IPS-11a (cell line): ENCODE measurements around the gene CYREN.
"Not testable (repeated sequence)": the region's sequence is repeated elsewhere in the genome, so short reads cannot be mapped to it uniquely, and the experiment has no call there.

ENCODE experiments used
- H3K4me3 ChIP-seq: one replicate; pipeline ENCODE4 v1.5.1; 2013; ENCODE audit warnings: low read depth, low read length, control low read depth

Gene CYREN

DNA sequence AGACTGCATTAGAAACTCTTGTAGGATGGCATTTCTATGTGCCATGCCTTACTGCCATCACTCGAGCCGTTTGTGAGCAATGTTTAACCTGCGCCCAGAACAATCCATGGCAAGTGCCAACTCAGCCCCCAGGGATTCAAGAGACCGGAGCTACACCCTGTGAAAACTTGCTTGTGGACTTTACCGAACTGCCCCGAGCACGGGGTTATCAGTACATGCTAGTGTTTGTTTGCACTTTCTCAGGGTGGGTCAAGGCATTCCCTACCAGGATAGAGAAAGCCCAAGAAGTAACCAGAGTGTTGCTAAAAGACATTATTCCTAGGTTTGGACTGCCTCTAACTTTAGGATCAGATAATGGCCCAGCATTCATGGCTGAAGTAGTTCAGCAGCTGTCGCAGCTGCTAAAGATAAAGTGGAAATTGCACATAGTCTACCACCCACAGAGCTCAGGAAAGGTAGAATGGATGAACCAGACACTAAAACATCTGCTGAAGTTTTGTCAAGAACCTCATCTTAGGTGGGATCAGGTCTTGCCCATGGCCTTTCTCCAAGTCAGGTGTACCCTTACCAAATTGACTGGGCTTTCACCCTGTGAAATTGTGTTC, 8.9 kb upstream of the CYREN start:
- H3K4me3 ChIP-seq: no peak overlapping the region

GRCh38 chr7:135178364-135178763, 7.9 kb upstream of the CYREN start:
- H3K4me3 ChIP-seq: no peak overlapping the region

- no peak overlapping the region for H3K4me3 ChIP-seq
Measured at GRCh38 chr7:135177028-135177696, 6.7 kb upstream of the CYREN start.

DNA sequence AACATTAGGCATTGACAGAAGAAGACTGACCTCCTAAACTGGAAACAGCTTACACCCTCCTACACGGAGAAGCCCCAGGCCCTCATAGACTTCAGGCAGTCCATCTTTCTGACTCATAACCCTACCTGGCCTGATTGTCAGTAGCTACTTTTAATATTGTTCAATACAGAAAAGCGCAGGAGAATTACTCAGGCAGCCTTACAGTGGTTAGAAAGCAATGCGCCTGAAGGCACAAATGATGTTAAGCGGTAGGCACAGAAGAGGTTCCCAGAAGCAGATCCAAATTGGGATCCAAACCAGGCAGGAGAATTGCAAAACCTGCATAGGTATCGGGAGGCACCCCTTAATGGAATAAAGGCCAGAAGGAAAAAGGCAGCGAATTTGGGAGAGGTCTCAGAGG, 5.4 kb upstream of the CYREN start:
- no peak overlapping the region for H3K4me3 ChIP-seq

- H3K4me3 ChIP-seq: no peak overlapping the region
Measured at GRCh38 chr7:135174941-135175340, 4.4 kb upstream of the CYREN start.

DNA sequence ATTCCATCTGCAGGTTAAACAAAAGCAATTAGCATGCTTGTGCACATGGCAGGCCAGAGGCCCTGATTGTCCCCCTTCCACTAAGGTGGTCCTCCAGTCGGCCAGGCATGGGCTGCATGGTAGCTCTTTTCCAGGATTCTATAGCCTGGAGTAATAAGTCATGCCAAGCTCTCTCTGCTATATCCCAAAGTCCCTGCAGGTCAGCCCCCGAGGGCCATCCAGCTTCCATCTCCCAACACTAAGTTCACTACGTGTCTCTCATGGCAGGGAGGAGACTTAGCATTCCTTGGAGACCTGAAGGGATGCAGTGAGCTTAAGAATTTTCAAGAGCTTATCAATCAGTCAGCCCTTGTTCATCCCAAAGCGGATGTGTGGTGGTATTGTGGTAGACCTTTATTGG, 3.4 kb upstream of the CYREN start:
- not testable (repeated sequence) for H3K4me3 ChIP-seq

- not testable (repeated sequence) for H3K4me3 ChIP-seq
Measured at GRCh38 chr7:135171581-135172291, 1.2 kb upstream of the CYREN start.

DNA sequence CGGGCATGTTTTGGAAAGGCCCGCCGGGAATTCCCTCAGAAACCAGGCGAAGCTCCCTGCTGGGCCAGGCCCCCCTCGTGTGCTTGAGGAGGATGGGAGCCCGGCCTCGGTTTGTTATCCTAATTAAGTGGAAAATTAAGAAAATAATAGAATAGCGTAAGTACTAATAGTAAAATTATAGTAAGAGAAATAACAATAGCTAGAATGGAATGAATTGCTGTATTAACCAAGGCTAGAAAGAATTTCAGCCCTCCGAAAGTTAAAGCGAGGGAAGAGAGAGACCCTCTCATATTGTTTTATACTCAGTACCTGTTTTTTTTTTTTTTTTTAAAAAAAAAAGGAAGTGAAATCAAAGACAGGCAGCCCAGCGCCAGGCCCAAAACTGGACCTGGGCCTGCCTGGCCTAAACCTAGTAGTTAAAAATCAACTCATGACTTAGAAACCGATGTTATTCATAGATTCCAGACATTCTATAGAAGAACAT, 533 bp upstream of the CYREN start:
- H3K4me3 ChIP-seq: peak overlapping the region; percentile 13

DNA sequence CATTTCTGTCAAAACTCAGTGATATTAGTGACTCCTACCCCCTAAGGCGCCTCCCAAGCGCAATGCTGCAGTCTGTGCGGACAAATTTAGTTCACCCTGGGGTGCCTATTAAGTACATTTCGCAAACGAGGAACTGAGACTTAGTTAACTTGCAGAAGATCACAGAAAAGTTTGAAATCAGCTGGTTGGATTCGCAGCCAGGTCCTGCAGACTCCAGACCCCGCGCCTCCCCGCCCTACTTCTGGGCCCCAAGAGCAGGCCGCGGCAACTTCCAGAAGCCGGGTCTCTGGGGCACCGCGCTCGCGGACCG, 588 bp downstream of the CYREN start:
- peak overlapping the region; percentile 83 for H3K4me3 ChIP-seq

- H3K4me3 ChIP-seq: peak overlapping the region; percentile 83
Measured at GRCh38 chr7:135169141-135169963, 1.2 kb downstream of the CYREN start.

DNA sequence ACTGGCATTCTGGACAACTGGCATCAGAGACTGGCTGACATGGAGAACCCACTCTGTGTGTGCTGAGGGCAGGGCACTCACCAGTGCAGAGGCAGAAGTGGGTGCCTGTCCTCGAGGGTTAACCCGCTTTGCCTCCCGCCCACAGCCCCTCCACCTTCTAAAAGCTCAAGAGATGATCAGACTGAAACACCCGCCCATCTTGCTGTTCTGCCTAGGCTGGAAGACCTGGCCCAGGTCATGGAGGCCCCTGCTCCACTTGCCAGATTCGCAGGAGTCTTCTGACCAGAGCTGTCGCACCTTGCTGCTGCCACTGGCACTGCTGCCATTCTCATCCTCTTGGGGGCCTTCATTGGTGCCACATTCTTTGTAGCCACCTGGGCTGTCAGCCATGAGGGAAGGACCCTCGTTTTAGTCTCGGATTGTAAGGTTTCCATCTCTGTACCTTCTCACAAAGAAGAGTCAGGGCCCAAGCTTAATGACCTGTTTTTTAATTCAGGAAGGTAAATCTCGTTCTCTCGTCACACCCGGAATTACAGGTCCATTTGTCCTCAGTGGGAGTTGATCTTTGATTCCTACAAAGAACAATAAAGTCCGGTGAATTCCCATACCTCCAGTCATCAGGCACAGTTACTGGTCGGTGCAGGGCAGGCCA, 1.9 kb downstream of the CYREN start:
- no peak overlapping the region for H3K4me3 ChIP-seq

GRCh38 chr7:135168001-135168400, 2.5 kb downstream of the CYREN start:
- no peak overlapping the region for H3K4me3 ChIP-seq

DNA sequence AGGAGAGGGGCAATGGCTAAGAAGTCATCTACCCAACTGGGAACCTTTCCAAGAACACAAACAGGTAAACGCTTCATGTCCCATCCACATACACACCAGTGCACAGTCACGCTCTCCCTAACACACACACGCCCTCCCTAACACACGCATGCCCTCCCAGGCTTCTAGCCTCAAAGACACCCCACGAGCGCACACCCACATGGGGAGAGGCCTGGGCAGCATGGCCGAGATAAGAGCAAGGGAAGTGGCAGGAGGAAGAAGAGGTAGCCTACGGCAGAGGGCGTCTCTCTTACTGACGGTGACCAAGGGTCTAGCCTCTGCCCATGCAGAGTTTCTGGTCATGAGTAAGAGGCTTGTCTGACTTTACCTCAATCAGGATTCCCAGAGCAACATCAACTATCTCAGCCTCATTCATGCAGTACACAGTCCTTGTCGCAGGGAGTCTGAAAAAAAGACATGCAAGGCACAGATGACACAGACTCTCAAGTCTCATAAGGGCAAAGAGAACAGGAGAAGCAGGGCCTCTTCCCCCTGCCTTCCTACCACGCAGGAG, 3.1 kb downstream of the CYREN start:
- no peak overlapping the region for H3K4me3 ChIP-seq

GRCh38 chr7:135166338-135166990, 4.0 kb downstream of the CYREN start:
- no peak overlapping the region for H3K4me3 ChIP-seq

- no peak overlapping the region for H3K4me3 ChIP-seq
Measured at GRCh38 chr7:135165862-135166261, 4.6 kb downstream of the CYREN start.

GRCh38 chr7:135164357-135165061, 6.0 kb downstream of the CYREN start:
- no peak overlapping the region for H3K4me3 ChIP-seq

GRCh38 chr7:135162382-135163001, 8.0 kb downstream of the CYREN start:
- no peak overlapping the region for H3K4me3 ChIP-seq

GRCh38 chr7:135161669-135162068, 8.8 kb downstream of the CYREN start:
- H3K4me3 ChIP-seq: no peak overlapping the region
